NB4 (cell line): ENCODE results near the gene PGAM5.

Experiments used
- POLR2A ChIP-seq: IDR thresholded peaks from 2 replicates; pipeline ENCODE4 v1.6.1; 2011; ENCODE audit warnings: mild to moderate bottlenecking; ENCODE audit not compliant: insufficient read length; ENCODE audit errors: extremely low read depth
- TF ChIP-seq, protein P1 (sequence below): IDR thresholded peaks from one replicate; pipeline ENCODE4 v1.5.1; 2012; ENCODE audit warnings: low read depth, low read length

DNA sequence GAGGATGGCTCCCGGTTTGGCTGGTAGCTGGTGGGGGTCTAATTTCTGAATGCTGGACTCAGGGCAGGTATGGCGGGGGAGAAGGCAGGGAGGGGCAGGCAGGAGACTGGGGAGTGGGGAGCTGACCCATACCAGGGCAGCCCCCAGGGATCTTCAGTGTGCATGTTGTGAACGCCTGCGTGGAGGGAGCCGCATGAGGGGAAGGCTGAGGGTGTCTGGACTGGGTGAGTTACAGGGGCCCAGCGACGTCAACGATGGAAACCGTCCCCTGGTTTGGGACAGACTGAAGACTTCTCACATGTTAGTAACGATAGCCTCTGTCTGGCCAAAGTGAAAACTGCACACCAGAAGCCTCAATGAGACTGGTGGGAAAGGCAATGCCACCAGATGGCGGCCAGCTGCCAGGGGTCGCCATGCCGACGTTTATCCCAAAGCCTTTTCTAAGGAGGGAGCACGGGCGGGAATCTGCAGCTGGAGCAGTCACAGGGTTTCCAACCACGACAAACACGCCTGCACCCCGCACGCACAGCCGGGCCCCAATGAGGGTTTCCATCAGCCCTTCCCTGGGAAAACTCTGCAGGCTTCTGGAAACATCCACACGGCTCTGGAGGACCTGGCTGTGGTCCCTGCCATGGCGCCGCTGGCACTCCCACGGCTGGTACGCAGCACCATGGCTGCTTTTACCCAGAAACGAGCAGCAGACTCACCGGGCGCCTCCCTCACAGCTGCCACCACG, 14.0 kb downstream of the PGAM5 start:
- TF ChIP-seq, protein P1, sequence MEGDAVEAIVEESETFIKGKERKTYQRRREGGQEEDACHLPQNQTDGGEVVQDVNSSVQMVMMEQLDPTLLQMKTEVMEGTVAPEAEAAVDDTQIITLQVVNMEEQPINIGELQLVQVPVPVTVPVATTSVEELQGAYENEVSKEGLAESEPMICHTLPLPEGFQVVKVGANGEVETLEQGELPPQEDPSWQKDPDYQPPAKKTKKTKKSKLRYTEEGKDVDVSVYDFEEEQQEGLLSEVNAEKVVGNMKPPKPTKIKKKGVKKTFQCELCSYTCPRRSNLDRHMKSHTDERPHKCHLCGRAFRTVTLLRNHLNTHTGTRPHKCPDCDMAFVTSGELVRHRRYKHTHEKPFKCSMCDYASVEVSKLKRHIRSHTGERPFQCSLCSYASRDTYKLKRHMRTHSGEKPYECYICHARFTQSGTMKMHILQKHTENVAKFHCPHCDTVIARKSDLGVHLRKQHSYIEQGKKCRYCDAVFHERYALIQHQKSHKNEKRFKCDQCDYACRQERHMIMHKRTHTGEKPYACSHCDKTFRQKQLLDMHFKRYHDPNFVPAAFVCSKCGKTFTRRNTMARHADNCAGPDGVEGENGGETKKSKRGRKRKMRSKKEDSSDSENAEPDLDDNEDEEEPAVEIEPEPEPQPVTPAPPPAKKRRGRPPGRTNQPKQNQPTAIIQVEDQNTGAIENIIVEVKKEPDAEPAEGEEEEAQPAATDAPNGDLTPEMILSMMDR = no peak
- TF ChIP-seq POLR2A = no peak
